AG09319 (cell line): Measurements from ENCODE around the gene BTBD9.

Source experiments
- DNase-seq: peaks from one replicate; pipeline ENCODE4 v3.0.0-alpha.2; 2010; ENCODE audit warnings: low read depth; ENCODE audit errors: extremely low read depth
- CTCF ChIP-seq: IDR thresholded peaks from 2 replicates; pipeline ENCODE4 v1.5.1; 2011; ENCODE audit warnings: low read depth, mild to moderate bottlenecking, inconsistent platforms, low read length, moderate library complexity

BTBD9 gene

GRCh38 chr6:38593409-38593808 lies 46.3 kb downstream of the BTBD9 start:
- TF ChIP-seq CTCF = no peak
- DNase-seq = no peak

GRCh38 chr6:38591439-38591838 lies 48.3 kb downstream of the BTBD9 start:
- no peak for TF ChIP-seq CTCF
- no peak for DNase-seq

- TF ChIP-seq CTCF = no peak
Measured at GRCh38 chr6:38589367-38589720, 50.4 kb downstream of the BTBD9 start.

DNA sequence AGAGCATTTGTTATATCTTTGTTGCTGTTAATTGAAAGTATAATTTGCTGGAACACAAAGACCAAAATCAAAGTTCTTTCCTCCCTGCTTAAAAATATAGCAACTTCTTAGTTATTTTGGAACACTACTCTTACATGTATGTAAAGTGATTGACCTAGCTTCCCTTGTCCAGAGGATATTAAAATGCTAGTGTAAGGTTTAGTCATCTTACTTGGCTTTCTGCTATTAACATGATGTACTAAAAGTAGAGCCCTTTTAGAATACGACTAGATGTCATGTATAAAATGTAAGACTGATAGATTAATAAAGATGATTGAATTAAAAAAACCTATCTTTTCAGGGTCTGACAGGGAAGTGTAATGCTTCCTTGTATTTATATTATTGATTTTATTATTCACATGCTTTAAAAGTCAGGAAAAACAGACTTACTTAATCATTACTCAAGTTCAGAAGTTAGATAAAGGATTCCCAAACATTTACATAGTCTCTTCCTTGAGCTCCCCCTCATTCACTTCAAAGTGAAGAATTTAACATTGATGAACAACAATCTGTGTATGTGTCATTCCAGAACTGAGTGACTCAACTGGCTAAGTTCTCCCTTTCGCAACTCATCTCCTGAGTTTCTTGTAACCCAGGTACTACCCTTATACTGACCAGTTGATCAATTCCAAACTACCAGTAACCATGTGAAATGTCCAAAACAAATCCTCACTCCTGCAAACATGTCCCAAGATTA lies 50.9 kb downstream of the BTBD9 start:
- no peak for DNase-seq

More at GRCh38 chr6:38589367-38589720, 50.4 kb downstream of the BTBD9 start:
- no peak for DNase-seq

GRCh38 chr6:38587766-38588362 lies 51.9 kb downstream of the BTBD9 start:
- no peak for DNase-seq
- no peak for TF ChIP-seq CTCF

More for the DNA sequence above, 50.9 kb downstream of the BTBD9 start:
- no peak for TF ChIP-seq CTCF

GRCh38 chr6:38586992-38587391 lies 52.7 kb downstream of the BTBD9 start:
- TF ChIP-seq CTCF = no peak
- no peak for DNase-seq

- DNase-seq = no peak
- no peak for TF ChIP-seq CTCF
Measured at GRCh38 chr6:38584731-38585130, 55.0 kb downstream of the BTBD9 start.
